GM19099 (cell line): ENCODE results near the gene TMEM181.

Experiments used
- POLR2A ChIP-seq: IDR thresholded peaks from 3 replicates; pipeline ENCODE4 v1.6.1; 2011; ENCODE audit warnings: low read depth; ENCODE audit not compliant: insufficient read length; ENCODE audit errors: extremely low read depth

TMEM181 gene

GRCh38 chr6:158570681-158570962 is 10.7 kb downstream of the TMEM181 start:
- no peak for TF ChIP-seq POLR2A

DNA sequence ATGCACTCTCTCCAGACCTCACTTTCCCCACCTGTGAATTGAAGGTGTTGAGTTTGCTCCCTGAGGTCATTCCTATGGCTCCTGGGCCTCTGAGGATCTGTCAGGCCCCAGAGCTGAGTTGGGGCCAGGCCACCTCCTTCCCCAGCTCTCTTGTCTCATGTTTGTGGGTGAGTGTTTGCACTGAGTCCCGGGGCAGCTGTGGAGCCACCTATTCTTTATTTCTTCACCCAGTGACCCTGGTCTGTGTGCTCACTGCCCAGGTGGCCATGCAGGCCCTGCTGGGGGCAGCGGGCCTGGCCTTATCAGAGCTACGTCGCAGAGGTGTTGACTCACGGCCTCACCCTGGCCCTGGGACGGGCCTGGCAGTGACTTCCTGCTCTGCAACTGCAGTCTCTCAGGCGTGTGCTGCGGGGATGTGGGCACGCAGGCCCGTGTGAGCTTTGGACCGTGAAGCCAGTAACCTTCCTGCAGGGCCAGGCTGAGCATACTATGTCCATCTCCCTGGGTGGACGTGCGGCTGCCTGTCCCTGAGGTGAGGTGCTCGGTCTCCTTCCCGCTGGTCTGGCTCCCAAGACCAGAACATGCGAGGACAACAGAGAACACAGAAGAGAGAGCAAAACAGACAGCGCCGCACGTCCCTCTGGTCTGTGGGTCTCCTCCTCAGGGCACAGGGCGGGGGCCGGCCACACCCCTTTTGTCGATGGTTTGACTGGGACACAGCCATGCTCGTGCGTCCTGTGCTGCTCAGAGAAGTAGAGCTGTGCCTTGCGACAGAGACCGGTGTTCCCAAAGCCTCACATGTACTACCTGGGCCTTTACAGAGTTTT is 12.1 kb downstream of the TMEM181 start:
- no peak for TF ChIP-seq POLR2A

GRCh38 chr6:158572653-158573541 is 13.0 kb downstream of the TMEM181 start:
- no peak for TF ChIP-seq POLR2A

GRCh38 chr6:158573542-158573931 is 13.6 kb downstream of the TMEM181 start:
- TF ChIP-seq POLR2A: no peak

DNA sequence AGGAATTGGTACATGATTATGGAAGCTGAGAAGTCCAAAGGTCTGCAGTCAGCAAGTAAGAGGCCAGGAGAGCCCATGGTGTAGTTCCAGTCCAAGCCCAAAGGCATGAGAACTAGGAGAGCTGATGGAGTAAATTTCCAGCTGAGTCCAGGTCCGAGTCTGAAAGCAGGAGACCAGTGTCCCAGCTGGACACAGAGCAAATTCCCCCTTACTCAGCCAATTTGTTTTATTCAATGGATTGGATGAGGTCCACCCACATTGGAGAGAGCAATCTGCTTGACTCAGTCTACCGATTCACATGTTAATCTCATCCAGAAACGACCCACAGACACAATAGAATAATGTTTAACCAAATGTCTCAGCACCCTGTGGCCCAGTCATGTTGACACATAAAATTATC is 14.9 kb downstream of the TMEM181 start:
- TF ChIP-seq POLR2A: no peak

GRCh38 chr6:158575550-158575949 is 15.7 kb downstream of the TMEM181 start:
- TF ChIP-seq POLR2A: no peak

DNA sequence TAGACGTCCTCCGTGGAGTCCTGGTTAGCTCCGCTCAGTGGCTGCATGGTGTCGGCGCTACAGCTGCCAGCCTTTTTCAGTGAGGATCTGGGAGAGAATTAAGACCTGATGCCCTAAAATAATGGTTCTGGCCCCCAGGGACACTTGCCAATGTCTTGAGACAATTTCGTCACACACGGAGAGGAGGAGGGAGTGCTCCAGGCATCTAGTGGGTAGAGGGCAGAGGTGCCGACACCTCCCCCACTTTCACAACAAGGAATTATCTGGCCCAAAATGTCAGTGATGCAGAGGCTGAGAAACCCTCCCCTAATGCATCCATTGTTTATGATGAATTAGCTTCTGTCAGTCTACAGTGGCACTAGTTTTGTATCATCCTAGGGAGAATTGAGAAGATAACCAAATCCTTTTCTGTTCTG is 24.4 kb downstream of the TMEM181 start:
- TF ChIP-seq POLR2A: no peak

- TF ChIP-seq POLR2A: no peak
Observed at GRCh38 chr6:158586652-158587051, 26.8 kb downstream of the TMEM181 start.

DNA sequence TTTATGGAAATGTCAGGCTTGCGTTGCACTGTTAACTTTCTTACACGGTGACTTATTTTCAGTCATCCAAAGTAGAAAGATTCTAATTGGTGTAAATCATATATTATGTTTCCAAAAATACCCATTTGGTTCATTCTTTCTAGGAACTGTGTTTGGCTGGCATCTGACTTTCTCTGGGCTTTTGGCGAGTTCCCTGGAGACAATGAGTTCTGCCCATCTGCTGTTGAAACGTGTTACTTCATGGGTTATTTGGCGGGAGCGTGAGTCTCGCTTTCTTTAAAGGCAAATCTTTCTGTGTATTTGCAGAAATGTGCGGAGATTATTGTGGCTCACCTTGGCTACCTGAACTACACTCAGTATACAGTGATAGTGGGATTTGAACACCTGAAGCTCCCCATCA is 29.5 kb downstream of the TMEM181 start:
- no peak for TF ChIP-seq POLR2A

- no peak for TF ChIP-seq POLR2A
Observed at GRCh38 chr6:158591134-158591809, 31.4 kb downstream of the TMEM181 start.

- no peak for TF ChIP-seq POLR2A
Observed at GRCh38 chr6:158591810-158592209, 31.9 kb downstream of the TMEM181 start.

DNA sequence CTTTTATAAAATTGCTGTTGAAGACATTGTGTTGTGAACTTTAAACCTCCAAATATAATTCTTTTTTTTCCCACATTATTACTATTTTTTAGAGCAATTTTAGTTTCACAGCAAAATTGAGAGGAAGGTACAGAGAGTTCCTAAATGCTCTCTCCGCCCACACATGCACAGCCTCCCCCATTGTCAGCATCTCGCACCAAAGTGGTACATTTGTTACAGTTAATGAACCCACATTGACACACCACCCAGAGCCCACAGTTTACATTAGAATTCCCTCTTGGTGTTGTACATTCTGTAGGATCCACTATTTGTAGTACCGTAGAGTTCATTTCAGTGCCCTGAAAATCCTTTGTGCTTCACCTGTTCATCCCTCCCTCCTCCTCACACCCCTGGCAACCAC is 33.8 kb downstream of the TMEM181 start:
- TF ChIP-seq POLR2A: no peak

GRCh38 chr6:158595223-158595622 is 35.3 kb downstream of the TMEM181 start:
- TF ChIP-seq POLR2A: no peak

GRCh38 chr6:158596861-158597260 is 37.0 kb downstream of the TMEM181 start:
- TF ChIP-seq POLR2A: no peak

GRCh38 chr6:158597565-158597964 is 37.7 kb downstream of the TMEM181 start:
- TF ChIP-seq POLR2A: no peak

DNA sequence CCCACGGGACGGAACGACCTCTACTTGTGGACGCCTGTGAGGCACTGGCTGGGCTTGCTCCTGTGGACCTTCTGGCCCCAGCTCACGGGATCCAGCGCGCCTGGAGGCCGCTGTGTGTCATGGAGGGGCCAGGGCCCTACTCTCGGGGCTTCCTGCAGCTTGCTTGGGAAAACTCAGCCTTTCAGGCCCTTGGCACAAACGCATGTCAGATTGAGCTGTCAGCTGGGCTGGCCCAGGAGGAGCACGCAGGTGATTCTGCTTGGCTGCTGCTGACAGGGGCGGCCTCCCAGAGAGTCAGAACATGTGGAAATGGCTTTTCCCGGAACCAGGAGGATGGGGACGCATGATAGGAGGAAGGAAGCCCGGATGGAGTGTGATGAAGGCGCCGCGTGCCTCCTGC is 39.7 kb downstream of the TMEM181 start:
- no peak for TF ChIP-seq POLR2A

DNA sequence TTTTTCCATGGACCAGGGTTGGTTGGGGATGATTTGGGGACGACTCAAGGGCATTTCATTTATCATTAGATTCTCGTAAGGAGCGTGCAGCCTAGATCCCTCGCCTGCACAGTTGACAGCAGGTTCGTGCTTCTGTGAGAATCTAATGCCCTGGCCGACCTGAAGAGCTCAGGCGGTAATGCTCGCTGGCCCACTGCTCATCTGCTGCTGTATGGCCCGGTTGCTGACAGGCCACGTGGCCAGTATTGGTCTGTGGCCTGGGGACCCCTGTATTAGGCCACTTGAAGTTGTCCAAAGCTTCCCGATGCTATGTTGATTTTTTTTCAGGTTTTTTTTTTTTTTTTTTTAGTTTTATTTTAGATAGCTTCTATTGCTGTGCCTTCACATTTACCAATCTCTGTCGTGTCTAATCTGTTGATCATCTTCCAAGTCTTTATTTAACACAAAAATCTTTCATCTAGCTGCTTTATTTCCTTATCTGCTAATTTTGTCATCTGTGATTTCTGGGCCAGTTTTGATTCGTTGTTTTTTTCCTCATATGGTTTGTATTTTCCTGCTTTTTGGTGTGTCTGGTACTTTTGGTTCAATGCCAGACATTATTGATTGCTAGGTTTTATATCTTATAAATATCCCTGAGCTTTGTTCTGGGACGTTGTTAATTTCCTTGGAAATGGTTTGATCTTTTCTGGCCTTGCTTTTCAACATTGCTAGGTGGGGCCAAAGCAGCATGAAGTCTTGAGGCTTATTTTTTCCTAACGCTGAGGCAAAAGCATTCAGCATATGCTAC is 43.6 kb downstream of the TMEM181 start:
- TF ChIP-seq POLR2A: no peak
